Right cardiac atrium (tissue), 5 donors: ENCODE data around the gene YJEFN3. TPM values are rescaled to one million over a fixed set of nuclear protein-coding genes. Genes with fewer than 3 reads are reported as not detected.

Experiments
- ATAC-seq, 2 donors: fragments of 200-7000 bp; cut with Tn5 transposase; one replicate each; pipeline versions ENCODE4 v1.8.0 to v1.9.1; 2020; ENCODE audit warnings: moderate library complexity in 2 of 2, mild to moderate bottlenecking in 1 of 2
- DNase-seq, 3 donors: peaks; one replicate each; pipeline ENCODE4 v3.0.0-alpha.2; 2020
- H3K27ac ChIP-seq: one replicate; pipeline ENCODE4 v1.5.1; 2013; ENCODE audit warnings: mild to moderate bottlenecking, low read length, control low read depth, moderate library complexity
- H3K27me3 ChIP-seq: one replicate; pipeline ENCODE4 v1.6.1; 2013; ENCODE audit not compliant: control insufficient read depth, insufficient read depth
- H3K4me1 ChIP-seq: one replicate; pipeline ENCODE4 v1.6.1; 2013; ENCODE audit warnings: low read length; ENCODE audit not compliant: control insufficient read depth, insufficient read depth
- H3K4me3 ChIP-seq: one replicate; pipeline ENCODE4 v1.5.1; 2013; ENCODE audit warnings: low read length, control low read depth
- H3K9me3 ChIP-seq: one replicate; pipeline ENCODE4 v1.6.1; 2013; ENCODE audit warnings: low read length; ENCODE audit not compliant: control insufficient read depth
- WGBS: extraction: QIAGEN DNeasy Blood & Tissue Kit; methylation state at CpG from one replicate; pipeline ENCODE4 v1.1.7; 2013; 5-methylcytosine and 5-hydroxymethylcytosine counted together
- intact Hi-C, 4 donors: fragments of 100-400 bp; cut with DNase I; formaldehyde crosslinking; loops; one replicate each; pipeline versions ENCODE4 v1.11.0 to v1.14.0; 2022 to 2023
- long read RNA-seq, 4 donors: library from polyadenylated mRNA; unstranded; transcript quantifications; one replicate each; pipeline ENCODE4 v2.0.0, GENCODE V29; 2020 to 2021
- polyA plus RNA-seq: library from polyadenylated mRNA; stranded (reverse); fragments of 200-250 nt; gene quantifications from one replicate; pipeline ENCODE4 v1.2.3, GENCODE V29; 2013
- total RNA-seq, 4 donors: library from RNA; stranded (reverse); fragmentation: NEBNext Ultra II Directional; extraction: Animal tissue kit (Norgen Biotek cat#: 25700); gene quantifications; one replicate each; pipeline ENCODE4 v1.2.1, GENCODE V29; 2021
- donor health status: healthy with polysubstance abuse.
- donor health status: DM: no; HTN: yes; CAD: no.
- donor health status: DM: no; HTN: no; CAD: no.
- donor health status: DM: no; HTN: yes; CAD: no; lungs with severe emphysema.
- donor health status: DM: yes; HTN: yes; CAD: no.

The YJEFN3 gene
- total RNA-seq (1 to 10 TPM; 1.3 to 4.3 (median 1.6) TPM), polyA plus RNA-seq (2.9 TPM)
- long read RNA-seq, donor 1, partial matches to known transcripts = 0 of 2 reads
- long read RNA-seq, donor 1, other reads (novel, unspliced or antisense) = 0 of 2 reads
- long read RNA-seq, donor 2, partial matches to known transcripts = 3 of 6 reads
- long read RNA-seq, donor 2, other reads (novel, unspliced or antisense) = 1 of 6 reads
- long read RNA-seq, donor 3, partial matches to known transcripts = 0 of 1 reads
- long read RNA-seq, donor 3, other reads (novel, unspliced or antisense) = 0 of 1 reads
- long read RNA-seq, donor 4, partial matches to known transcripts = 1 of 2 reads
- long read RNA-seq, donor 4, other reads (novel, unspliced or antisense) = 1 of 2 reads

- H3K4me3 ChIP-seq = no peak within 1 kb of the TSS
Observed at GRCh38 chr19:19528721-19529490, at the start of gene YJEFN3. YJEFN3 (plus strand) TSS chr19:19528911; CDS start chr19:19528933, 22 bp downstream.

GRCh38 chr19:19480688-19481087 is 48.0 kb upstream of the YJEFN3 start:
- H3K4me3 ChIP-seq = no peak overlapping the region
- no peak overlapping the region for H3K27ac ChIP-seq
- intact Hi-C loops = loop anchor here in 1 of 4 donors (10.0 kb wide), 1 partner anchor 76 kb away; the partner anchor contains the start of gene GATAD2A
- 82% methylated on average over 5 of the region's 5 CpGs for WGBS
- no peaks in the 10 kb centered on the region for H3K9me3 ChIP-seq
- peaks cover 7% of the 10 kb centered on the region for H3K4me1 ChIP-seq
- ATAC-seq (no peak), DNase-seq (peak in 1 of 3 donors; percentile 25)
- H3K27me3 ChIP-seq = no peaks in the 10 kb centered on the region

More at GRCh38 chr19:19528721-19529490, at the start of gene YJEFN3:
- intact Hi-C loops = no loop called here
- ATAC-seq (peak; percentile 37 to 42), DNase-seq (peak in 1 of 3 donors; percentile 80)
- no peaks in the 10 kb centered on the region for H3K9me3 ChIP-seq
- WGBS = 46% methylated on average over 50 of the region's 50 CpGs
- no peak within 1 kb of the TSS for H3K27ac ChIP-seq
- no peaks in the 10 kb centered on the region for H3K4me1 ChIP-seq
- no peaks in the 10 kb centered on the region for H3K27me3 ChIP-seq

- no peaks in the 10 kb centered on the region for H3K27me3 ChIP-seq
- peak in 1 of 2 donors; percentile 39 for ATAC-seq
- H3K4me1 ChIP-seq = peaks cover 9% of the 10 kb centered on the region
- H3K4me3 ChIP-seq = no peak overlapping the region
- intact Hi-C loops = loop anchor here in 1 of 4 donors (10.0 kb wide), 1 partner anchor 78 kb away; the partner anchor contains the start of gene GATAD2A
- WGBS = 49% methylated on average over 19 of the region's 19 CpGs
- no peak overlapping the region for H3K27ac ChIP-seq
- peak in 1 of 3 donors; percentile 63 for DNase-seq
- H3K9me3 ChIP-seq = no peaks in the 10 kb centered on the region
Observed at GRCh38 chr19:19482809-19483596, 45.7 kb upstream of the YJEFN3 start.

- no peak for ATAC-seq
- peaks cover 20% of the 10 kb centered on the region for H3K4me1 ChIP-seq
- 67% methylated on average over 15 of the region's 15 CpGs for WGBS
Observed at GRCh38 chr19:19485161-19485997, 43.3 kb upstream of the YJEFN3 start.

GRCh38 chr19:19485998-19486290 is 42.8 kb upstream of the YJEFN3 start:
- Histone ChIP-seq H3K27me3 (no peaks in the 10 kb centered on the region), H3K9me3 (no peaks in the 10 kb centered on the region), H3K4me3 (no peak overlapping the region), H3K4me1 (peaks cover 20% of the 10 kb centered on the region), H3K27ac (no peak overlapping the region)
- intact Hi-C loops = loop anchor here in 1 of 4 donors (10.0 kb wide), 1 partner anchor 81 kb away; the partner anchor contains the start of gene GATAD2A
- 93% methylated on average over 5 of the region's 5 CpGs for WGBS
- no peak for ATAC-seq
- peak in 1 of 3 donors; percentile 30 for DNase-seq

More at GRCh38 chr19:19485161-19485997, 43.3 kb upstream of the YJEFN3 start:
- no peaks in the 10 kb centered on the region for H3K9me3 ChIP-seq
- no peak overlapping the region for H3K27ac ChIP-seq
- no peak overlapping the region for H3K4me3 ChIP-seq
- intact Hi-C loops = loop anchor here in 1 of 4 donors (10.0 kb wide), 1 partner anchor 81 kb away; the partner anchor contains the start of gene GATAD2A
- no peaks in the 10 kb centered on the region for H3K27me3 ChIP-seq
- DNase-seq = peak; percentile 60 to 86 (median 80)

GRCh38 chr19:19486343-19487076 is 42.2 kb upstream of the YJEFN3 start:
- no peak for ATAC-seq
- peak in 1 of 3 donors; percentile 54 for DNase-seq
- peaks cover 20% of the 10 kb centered on the region for H3K4me1 ChIP-seq
- H3K27me3 ChIP-seq = no peaks in the 10 kb centered on the region
- H3K27ac ChIP-seq = no peak overlapping the region
- 75% methylated on average over 15 of the region's 15 CpGs for whole genome bisulfite sequencing
- no peaks in the 10 kb centered on the region for H3K9me3 ChIP-seq
- H3K4me3 ChIP-seq = no peak overlapping the region
- intact Hi-C loops = loop anchor here in 1 of 4 donors (10.0 kb wide), 1 partner anchor 82 kb away; the partner anchor contains the start of gene GATAD2A

GRCh38 chr19:19487077-19487949 is 41.4 kb upstream of the YJEFN3 start:
- Histone ChIP-seq H3K4me3 (no peak overlapping the region), H3K27ac (no peak overlapping the region), H3K27me3 (no peaks in the 10 kb centered on the region), H3K4me1 (peaks cover 20% of the 10 kb centered on the region), H3K9me3 (no peaks in the 10 kb centered on the region)
- no peak for ATAC-seq
- intact Hi-C loops = loop anchor here in 1 of 4 donors (10.0 kb wide), 1 partner anchor 83 kb away; the partner anchor contains the start of gene GATAD2A
- peak in 1 of 3 donors; percentile 60 for DNase-seq
- WGBS = 79% methylated on average over 9 of the region's 9 CpGs

GRCh38 chr19:19487950-19488874 is 40.5 kb upstream of the YJEFN3 start:
- Histone ChIP-seq H3K27me3 (no peaks in the 10 kb centered on the region), H3K9me3 (no peaks in the 10 kb centered on the region), H3K4me3 (no peak overlapping the region), H3K27ac (peak overlapping the region; percentile 7), H3K4me1 (peaks cover 17% of the 10 kb centered on the region)
- ATAC-seq (no peak), DNase-seq (peak in 2 of 3 donors; percentile 73 to 74)
- intact Hi-C loops = loop anchor here in 1 of 4 donors (10.0 kb wide), 1 partner anchor 83 kb away; the partner anchor contains the start of gene GATAD2A
- WGBS = 47% methylated on average over 20 of the region's 20 CpGs
